LHCN-M2 (cell line): ENCODE data around the gene C1orf21. TPM values are rescaled to one million over a fixed set of nuclear protein-coding genes. Genes with fewer than 3 reads are reported as not detected.

Source experiments
- DNase-seq: peaks from one replicate; pipeline ENCODE4 v3.0.0-alpha.2; 2012; ENCODE audit warnings: low read depth
- total RNA-seq: library from RNA; depleted of rRNA; stranded (reverse); fragments of >200 nt; gene quantifications from 2 replicates; pipeline ENCODE4 v1.2.3, GENCODE V29; 2014

The C1orf21 gene
- total RNA-seq, 1 experiment from 2014 or later = 23.9 TPM

DNA sequence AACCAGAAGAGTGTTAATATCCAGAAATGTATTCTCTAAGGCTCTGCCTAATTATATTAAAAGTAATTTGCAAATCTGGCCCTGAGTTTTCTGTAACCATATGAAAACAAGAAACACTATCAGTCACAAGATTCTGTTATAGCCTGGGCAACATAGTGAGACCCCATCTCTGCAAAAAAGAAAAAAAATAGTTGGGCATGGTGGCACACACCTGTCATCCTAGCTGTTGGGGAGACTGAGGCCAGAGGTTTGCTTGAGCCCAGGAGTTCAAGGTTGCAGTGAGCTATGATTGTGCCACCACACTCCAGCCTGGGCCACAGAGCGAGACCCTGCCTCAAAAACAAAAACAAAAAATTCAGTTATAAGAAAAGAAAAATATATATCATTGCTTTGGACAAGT, 25.6 kb downstream of the C1orf21 start:
- DNase-seq = no peak

DNA sequence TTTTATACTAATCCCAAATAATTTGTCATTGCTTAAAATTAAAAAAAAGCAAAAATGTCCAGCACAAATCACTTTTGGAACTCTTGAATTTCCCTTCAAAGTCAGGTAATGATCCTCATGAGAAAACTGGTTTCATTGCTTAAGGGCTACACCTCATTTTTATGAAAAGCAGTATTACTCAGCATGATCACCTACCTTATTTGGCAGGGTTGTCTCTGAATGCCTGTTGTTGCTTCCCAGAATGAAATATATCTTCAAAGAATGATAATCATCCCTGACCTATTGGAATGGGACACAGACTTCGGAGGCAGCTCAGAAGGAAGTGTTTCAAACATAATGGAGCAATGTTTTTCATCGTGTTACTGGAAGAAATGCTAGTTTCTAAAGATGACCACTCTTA, 29.7 kb downstream of the C1orf21 start:
- DNase-seq = no peak

DNA sequence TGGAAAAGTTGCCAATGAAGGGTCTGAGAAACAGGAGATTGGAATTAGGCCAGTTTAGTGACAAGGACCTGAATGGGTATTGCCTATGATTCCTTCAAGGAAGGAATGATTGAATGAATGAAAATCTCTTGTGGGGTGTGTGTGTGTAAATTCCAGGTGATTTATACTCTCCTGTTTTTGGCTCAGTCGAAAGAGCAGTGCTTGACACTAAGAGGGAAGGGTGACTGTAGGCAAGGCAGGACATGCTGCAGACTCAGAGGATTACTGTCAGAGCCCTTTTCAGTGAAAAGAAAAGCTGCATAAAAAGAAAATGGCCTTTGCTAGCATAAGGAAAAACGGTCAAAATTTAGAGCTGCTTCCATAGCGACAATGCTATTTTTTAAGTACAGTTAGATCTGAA, 30.1 kb downstream of the C1orf21 start:
- no peak for DNase-seq

DNA sequence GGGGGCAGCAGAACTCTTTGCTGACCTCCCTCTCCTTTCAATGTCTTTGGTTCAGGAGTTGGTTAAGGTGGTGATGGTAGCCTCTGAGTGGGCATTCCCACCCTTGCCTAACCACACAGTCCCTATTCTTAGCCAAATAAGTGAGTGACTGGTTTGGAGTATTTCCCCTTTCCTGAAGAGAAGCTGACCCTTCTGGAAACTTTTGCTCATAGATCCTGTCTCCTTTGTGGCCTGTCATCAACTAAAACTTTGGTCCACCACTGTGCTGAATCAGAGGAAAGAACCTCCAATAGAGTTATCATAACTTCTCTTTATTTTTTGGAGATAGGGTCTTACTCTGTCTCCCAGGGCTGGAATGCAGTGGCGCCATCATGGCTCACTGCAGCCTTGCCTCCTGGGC, 31.1 kb downstream of the C1orf21 start:
- DNase-seq = no peak

DNA sequence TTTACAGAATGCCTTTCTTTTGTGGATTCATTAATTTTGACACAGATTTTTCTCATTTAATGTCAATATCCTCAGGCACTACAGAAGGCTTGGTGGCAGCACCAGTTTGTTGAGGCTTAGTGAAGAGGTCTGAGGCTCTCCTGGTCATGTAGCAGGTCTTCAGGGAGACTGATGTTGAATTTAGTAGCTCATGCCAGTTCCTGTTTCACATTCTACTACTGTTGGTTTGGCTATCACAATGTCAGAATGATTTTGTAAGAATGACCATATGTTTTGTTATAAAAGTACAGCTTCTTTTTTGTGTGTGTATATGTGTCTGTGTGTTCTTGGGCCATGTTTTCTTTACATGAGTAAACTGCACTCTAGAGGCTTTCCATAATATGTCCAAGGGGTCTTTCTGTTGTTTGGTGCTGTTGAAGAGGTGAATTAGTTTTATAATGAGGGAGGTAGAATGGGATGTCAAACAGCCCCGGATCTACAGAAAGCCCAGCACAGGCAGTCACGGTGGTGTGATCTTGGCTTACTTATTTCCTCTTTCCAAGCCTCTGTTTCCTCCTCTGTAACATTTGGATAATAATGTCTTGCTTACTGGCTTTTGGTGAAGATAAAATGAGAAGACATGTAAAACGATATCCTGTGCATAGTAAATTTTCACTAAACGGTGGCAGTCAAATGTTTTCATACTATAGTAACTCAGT, 32.0 kb downstream of the C1orf21 start:
- DNase-seq = no peak

DNA sequence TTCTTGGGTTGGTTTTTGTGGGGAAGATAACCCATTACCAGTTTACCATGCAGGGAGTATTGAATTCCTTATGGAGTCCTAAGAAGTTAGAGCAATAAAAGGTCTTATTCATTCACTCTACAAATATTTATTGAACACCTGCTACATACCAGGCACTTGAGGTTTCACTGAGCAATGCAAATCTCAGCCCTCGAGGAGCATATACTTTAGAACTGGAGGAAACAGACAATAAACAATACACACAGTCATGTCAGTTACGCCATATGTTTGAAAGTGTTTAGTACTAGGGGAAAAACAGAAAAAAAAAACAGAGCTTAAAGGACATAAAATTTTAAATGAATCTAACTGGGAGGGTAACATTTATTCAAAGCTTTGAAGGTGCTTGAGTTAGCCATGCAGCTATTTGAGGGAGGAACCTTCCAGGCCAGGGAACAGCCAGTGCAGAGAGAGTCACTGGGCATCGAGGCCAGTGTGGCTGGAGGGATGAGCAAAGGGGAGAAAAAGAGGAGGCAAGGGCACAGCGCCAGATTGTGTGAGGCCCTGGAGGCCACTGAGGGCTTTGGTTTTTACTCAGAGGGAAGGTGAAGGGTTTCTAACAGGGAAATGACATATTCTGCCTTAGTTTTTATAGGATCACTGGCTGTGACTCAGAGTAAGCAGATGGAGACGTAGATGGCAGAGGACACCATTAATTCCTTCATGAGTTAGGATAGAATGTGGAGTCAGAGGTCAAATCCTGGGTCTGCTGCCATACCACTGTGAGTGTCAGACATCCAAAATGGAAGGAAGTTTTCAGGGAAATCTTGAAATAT, 32.7 kb downstream of the C1orf21 start:
- DNase-seq = peak; percentile 49

DNA sequence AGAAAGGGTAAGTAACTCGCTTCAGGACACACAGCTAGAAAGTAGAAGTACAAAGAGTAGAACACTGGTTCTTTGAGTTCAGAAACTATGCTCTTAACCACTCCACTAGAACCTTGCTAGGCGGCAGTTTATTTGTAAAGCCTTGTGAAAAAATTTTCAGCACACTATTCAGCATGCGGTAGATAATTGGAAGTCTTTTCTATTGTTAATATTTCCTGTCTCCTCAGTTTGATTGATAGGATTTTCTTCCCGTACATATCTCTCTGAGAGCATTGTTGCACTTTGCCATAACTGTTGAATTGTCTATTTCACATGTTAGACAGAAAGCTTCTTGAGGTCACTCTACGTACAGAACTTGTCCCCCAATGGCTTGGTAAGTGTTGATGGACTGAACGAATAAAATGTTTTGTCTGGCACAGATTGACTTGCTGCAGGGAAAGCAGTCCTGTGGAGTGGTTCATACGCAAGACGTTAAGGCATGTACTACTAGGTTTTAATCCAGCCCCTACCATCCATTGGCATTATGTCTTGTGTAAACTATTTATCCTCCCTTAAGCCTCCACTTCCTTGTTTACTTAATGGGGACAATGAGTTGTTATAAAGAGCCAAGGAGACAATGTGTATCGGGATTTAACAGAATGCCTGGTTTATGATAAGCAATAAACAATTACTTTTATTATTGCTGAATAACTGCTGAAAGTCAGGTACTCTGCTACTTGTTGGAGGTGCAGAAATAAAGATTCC, 35.8 kb downstream of the C1orf21 start:
- no peak for DNase-seq

DNA sequence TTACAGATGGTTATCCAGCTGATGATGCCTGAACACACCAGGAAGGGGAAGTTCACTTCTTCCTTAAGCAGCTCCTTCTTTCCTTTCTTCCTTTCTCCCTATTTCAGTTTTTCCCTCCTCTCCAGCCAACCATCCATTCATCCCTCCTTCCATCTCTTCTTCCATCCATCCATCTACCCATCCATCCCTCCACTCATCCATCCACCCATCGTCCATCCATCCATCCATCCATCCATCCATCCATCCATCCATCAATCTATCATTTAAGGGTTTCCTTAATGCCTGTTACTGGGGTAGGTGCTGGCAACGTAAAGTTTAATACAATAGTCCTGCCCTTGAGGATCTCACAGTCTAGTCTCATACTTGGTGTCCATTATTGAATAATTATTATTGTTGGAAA, 36.8 kb downstream of the C1orf21 start:
- DNase-seq = no peak

DNA sequence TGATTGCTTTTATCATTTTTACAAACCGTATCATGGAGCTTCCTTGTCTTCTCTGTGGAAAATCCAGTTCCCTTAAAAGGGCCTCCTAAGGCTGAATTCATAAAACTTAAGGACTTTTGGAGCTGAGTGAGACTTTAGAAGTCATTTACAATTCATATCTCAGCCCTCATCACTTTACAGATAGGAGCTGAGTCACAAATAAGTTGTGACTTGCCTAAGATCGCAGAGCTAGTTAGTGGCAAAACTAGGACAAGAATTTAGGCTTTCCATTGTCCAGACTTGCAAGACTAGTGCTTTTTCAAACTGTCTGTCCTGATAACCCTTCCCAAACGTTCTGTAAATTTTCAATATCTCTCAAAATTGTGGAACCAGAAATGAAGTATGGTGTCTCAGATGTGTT, 37.3 kb downstream of the C1orf21 start:
- DNase-seq = no peak

DNA sequence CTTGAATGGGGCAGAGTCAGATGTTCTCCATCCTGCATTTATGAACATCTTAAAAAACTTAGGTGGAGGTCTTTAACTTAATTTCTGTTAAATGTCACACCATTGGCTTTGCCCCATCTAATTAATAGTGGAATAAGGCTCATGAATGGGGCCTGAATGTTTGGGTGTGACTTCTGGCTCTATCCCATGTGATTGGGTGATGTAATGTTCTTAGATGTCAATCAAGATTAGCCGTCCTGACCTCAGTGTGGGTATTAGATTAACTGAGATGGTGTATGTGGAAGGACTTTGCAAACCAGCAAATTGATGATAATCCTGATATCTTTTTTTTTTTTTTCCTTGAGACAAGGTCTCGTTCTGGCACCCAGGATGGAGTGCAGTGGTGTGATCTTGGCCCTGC, 38.1 kb downstream of the C1orf21 start:
- no peak for DNase-seq

DNA sequence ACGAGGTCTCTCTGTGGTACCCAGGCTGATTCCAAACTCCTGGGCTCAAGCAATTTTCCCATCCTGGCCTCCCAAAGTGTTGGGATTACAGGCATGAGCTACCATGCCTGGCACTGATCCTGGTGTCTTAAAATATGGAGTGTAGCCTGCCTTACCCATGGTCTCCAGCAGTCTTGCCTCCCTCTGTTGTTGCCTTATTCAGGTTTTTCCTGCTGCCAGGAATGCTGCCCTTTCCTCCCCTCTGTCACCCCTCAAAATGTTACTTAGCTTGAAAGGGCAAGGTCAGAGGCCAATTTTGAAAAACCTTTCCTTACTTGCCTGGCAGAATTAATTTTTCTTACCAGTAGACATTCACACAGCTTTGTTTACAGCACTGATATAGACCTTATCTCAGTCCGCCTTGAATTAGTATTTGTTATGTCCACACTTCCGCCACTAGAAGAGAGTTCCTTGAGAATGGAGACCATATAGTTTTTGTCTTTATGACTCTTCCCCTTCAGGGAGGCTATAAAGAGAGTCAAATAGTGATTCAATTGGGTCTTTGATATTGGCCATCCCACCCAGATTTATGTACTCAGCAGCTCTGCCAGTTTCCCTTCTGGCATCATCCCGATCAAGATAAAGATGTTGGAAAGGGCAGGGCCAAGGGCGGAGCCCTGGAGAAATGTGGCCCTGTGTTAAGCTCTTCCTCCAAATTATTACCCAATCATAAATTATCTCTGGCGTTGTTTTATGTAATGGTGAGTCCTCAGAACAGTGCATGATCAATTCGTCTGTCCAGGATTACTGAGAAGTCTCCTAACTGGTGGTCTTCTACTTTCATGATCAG, 38.8 kb downstream of the C1orf21 start:
- DNase-seq = no peak

DNA sequence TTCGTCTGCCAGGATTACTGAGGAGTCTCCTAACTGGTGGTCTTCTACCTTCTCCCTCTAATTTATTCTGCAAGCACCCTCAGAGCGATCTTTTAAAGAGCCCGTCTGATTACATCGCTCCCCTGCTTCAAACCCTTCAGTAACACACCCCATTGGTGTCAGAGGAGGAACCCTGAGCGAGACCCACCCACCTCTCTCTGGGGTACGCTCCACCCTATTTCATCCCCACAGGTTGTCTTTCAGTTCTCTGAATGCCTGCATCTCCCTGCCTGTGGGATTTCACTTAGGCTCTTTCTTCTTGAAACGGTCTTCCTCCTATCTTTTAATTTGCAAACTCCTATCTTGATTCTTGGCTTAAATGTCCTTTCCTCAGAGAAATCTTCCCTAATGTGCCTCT, 39.4 kb downstream of the C1orf21 start:
- no peak for DNase-seq

DNA sequence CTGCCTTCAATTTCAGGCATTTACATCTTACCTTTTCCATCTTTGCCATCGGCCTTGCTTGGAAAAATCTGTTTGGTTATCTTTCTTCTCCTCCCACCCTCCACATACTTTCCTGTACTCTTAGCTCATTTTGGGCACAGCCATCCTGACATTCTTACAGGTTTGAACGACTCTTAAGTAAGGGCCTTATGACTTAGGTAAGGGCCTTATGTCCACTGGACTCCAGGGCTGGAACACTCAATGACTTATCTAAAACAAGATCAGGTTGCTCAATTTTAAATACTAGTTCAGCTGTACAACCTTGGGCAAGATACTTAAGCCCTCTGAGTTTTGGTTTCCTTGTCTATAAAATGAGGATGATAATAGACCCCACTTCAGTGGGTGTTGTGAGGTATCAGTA, 40.9 kb downstream of the C1orf21 start:
- DNase-seq = no peak

DNA sequence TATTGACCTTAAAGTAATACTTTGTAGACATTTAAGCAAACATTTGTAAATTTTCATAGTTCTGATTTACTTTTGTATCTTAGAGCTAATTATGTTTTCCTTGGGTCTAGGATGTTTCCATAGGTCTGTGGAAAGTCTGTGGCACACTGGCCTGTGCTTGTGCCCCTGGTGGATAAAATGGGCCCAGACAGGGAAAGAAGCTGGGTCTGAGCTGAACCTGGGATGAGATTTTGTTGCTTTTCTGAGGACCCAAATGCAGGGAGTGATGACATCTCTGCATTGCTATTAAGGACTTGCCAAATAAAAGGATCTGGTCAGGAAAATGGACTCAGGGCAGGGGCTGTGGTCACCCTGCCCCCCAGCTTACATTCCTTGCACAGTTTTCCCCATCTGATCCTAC, 41.8 kb downstream of the C1orf21 start:
- no peak for DNase-seq

DNA sequence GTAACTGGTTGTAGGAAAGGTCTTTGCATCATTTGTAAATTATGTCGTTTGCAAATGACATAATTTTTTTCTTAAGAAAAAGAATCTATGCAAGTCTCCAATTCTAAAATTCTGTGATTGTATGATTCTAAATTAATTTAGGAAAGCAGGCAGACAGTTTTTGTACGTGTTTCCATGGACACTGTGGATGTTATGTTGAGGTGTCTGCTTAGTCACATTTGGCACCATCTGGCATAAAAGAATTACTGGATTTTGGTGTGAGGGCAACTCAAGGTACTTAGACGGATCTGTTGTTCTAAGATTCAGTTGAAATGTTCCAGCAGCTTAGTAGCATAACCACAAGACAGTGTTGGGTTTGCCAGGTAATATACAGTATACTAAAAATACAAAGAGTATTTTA, 42.5 kb downstream of the C1orf21 start:
- DNase-seq = no peak

DNA sequence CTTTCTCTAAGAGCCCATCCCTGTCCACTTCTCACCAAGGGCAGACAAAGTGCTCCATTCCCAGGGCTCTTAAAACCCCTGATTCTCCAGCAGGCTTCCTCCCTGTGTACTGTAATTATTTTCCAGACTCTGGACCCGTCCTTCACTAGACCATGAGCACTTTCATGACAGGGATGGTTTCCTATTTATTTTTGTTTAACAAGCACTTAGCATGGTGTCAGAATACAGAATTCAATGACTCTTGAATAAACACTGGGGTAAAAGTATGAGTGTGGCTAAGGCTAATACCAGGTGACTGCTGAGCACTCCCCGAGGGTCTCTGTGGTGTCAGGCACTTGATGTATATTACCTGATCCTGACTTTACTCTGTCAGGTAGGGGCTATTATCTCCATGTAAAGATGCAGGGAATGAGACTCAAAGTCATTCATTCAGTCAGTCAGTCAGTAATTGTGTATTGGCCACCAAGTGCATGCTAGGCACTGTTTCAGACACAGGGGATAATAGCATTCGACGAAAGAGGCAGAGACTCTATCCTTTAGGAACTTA, 47.2 kb downstream of the C1orf21 start:
- no peak for DNase-seq

DNA sequence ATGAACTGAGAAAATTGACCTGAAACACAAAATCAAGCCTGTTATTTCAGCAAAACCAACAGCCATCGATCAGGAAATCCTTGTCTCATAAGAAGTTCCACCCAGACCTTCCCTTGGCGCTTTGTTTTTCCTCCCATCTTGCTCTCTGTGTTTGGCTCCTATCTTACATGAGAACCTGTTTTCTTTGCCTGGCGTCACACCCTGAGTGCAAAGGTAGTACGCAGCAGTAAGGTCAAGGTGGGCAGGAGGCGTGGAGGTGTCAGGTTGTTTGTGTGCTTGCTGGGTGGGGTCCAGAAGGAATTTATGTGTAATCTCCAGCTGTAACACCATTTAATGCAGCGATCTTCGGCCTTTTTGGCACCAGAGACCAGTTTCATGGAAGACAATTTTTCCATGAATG, 50.5 kb downstream of the C1orf21 start:
- DNase-seq = no peak

DNA sequence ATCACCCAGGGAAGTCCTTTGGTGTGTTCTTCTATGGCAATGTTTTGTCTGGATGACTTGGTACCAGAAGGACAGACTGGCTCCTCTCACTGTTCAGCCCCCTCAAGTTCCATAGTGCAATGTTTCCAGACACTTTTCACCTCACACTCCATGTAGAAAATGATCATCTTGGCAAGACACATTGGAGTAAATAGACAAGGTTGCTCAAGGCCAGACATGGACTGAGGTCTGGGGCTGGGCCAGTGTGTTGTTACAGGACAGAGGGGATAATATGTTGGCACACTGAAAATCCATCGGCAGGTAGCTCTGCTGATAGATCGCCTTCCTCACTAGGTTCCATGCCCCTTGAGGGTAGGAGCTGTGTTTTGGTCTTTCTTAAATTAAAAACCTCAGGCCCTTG, 51.5 kb downstream of the C1orf21 start:
- DNase-seq = no peak

DNA sequence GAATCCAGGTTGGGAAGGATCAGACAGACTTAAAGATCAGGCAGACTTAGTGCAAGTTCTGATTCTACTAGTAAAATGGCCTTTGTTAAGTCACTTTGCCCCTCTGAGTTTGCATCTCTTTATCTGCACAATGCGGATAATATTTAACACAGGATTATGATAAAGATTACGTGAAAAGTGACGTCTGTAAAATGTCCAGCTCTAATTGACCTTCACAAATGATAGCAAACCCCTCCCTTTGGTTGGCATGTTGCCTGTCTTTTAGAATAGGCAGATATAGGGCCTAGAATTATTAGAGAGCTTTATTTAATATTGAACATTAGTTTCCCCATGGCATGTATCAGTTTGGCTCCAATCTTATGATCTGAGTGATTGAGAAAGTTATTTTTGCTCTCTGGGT, 55.4 kb downstream of the C1orf21 start:
- DNase-seq = no peak

DNA sequence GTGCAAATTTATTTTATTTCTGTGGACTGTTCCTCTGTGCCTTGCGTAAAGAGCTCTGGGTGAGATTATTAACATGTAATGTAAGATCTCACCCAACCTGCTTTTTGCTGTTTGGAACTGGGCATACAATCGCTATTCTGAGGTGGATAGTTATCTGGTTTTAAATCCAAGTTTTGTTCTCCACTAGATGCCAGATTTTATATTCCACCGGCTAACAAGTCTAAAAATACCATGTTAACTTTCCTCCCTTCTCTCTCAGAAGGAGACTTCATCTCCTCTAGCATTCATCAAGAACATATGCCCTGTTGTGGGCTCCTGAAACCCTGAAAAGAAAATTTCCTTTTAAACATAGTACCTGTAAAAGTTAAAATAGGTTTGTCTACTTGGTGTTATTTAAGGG, 56.4 kb downstream of the C1orf21 start:
- DNase-seq = no peak

DNA sequence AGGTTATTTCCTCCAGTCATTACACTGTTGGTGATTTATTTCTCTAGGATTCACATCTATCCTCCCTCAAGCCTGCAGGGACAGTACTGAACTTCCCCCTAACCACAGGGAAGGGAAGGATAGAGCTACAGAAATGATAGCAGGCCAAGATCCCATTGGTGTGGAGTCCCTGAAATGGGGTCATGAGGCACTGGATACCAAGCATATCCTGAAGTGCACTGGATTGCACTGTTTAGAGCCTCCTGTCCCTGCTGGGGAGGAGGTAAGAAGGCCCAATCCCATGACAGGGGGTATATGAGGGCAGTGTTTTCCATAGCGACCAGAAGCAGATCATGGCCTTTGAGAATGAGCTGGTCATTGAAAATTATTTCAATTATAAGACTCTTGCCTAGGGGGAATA, 56.8 kb downstream of the C1orf21 start:
- DNase-seq = no peak
